Hepatocyte (in vitro differentiated cells): Measurements from ENCODE around the gene RER1. TPM values are rescaled to one million over a fixed set of nuclear protein-coding genes. Genes with fewer than 3 reads are reported as not detected.

Experiments
- DNase-seq: peaks from one replicate; pipeline ENCODE4 v3.0.0-alpha.2; 2016; ENCODE audit warnings: low spot score
- H2AFZ ChIP-seq: fragments of 200-600 bp; sonication (generic); 2 replicates; pipeline ENCODE4 v1.6.0; 2016; ENCODE audit warnings: antibody characterized with exemption, mild to moderate bottlenecking
- H3K27ac ChIP-seq: fragments of 200-600 bp; sonication (generic); 2 replicates; pipeline ENCODE4 v1.5.1; 2016; ENCODE audit warnings: mild to moderate bottlenecking
- H3K27me3 ChIP-seq: fragments of 200-600 bp; sonication (generic); 2 replicates; pipeline ENCODE4 v1.6.1; 2016
- H3K36me3 ChIP-seq: fragments of 200-600 bp; sonication (generic); replicated peaks from 2 replicates; pipeline ENCODE4 v1.5.1; 2016; ENCODE audit warnings: low read depth; ENCODE audit not compliant: insufficient read depth
- H3K4me1 ChIP-seq: fragments of 200-600 bp; sonication (generic); 2 replicates; pipeline ENCODE4 v1.5.1; 2016; ENCODE audit warnings: mild to moderate bottlenecking, moderate library complexity; ENCODE audit not compliant: insufficient read depth
- H3K4me2 ChIP-seq: fragments of 200-600 bp; sonication (generic); 2 replicates; pipeline ENCODE4 v1.6.0; 2016
- H3K4me3 ChIP-seq: fragments of 200-600 bp; sonication (generic); 2 replicates; pipeline ENCODE4 v1.5.1; 2016; ENCODE audit warnings: mild to moderate bottlenecking
- H3K79me2 ChIP-seq: fragments of 200-600 bp; sonication (generic); 2 replicates; pipeline ENCODE4 v1.6.0; 2017; ENCODE audit warnings: mild to moderate bottlenecking
- H3K9me2 ChIP-seq: fragments of 200-600 bp; sonication (generic); replicated peaks from 2 replicates; pipeline ENCODE4 v1.6.0; 2017; ENCODE audit warnings: mild to moderate bottlenecking; ENCODE audit not compliant: insufficient read depth
- H3K9me3 ChIP-seq: fragments of 200-600 bp; sonication (generic); 2 replicates; pipeline ENCODE4 v1.5.1; 2016; ENCODE audit warnings: low read depth, mild to moderate bottlenecking
- H4K20me1 ChIP-seq: fragments of 200-600 bp; sonication (generic); 2 replicates; pipeline ENCODE4 v1.6.0; 2016; ENCODE audit warnings: mild to moderate bottlenecking; ENCODE audit not compliant: insufficient read depth, poor library complexity, severe bottlenecking
- CTCF ChIP-seq: fragments of 200-600 bp; sonication (generic); IDR thresholded peaks from 2 replicates; pipeline ENCODE4 v1.5.1; 2016; ENCODE audit warnings: antibody characterized with exemption, mild to moderate bottlenecking; ENCODE audit not compliant: poor library complexity
- EZH2 ChIP-seq: fragments of 200-600 bp; sonication (generic); IDR thresholded peaks from 2 replicates; pipeline ENCODE4 v1.6.1; 2016; ENCODE audit warnings: antibody characterized with exemption, mild to moderate bottlenecking, borderline replicate concordance
- EZH2phosphoT487 ChIP-seq: fragments of 200-600 bp; sonication (generic); IDR thresholded peaks from one replicate; pipeline ENCODE4 v1.6.1; 2018; ENCODE audit warnings: antibody characterized with exemption, mild to moderate bottlenecking, low read depth, moderate library complexity; ENCODE audit not compliant: unreplicated experiment, severe bottlenecking
- WGBS: methylation state at CpG from one replicate; pipeline ENCODE4 v1.1.6; 2016; ENCODE audit warnings: low lambda C conversion rate; ENCODE audit errors: missing lambda C conversion rate; 5-methylcytosine and 5-hydroxymethylcytosine counted together
- polyA plus RNA-seq: library from polyadenylated mRNA; unstranded; fragments of >200 nt; fragmentation: Nextera tagmentation; extraction: Ambion mirVana; gene quantifications from 2 replicates; pipeline ENCODE4 v1.2.1, GENCODE V29; 2016
- total RNA-seq: library from RNA; depleted of rRNA; stranded (reverse); fragments of >200 nt; gene quantifications from 2 replicates; pipeline ENCODE4 v1.2.3, GENCODE V29; 2014

The RER1 gene
- total and polyA plus RNA-seq, 2 experiments from 2014 or later: 123 to 237 TPM

- no peaks in the 10 kb centered on the region for H3K9me2 ChIP-seq
- H3K79me2 ChIP-seq: peaks cover under 1% of the 10 kb centered on the region
- no peaks in the 10 kb centered on the region for H3K4me1 ChIP-seq
- TF ChIP-seq EZH2phosphoT487: no peak
- TF ChIP-seq CTCF: no peak
- no peak for TF ChIP-seq EZH2
- H3K27me3 ChIP-seq: no peaks in the 10 kb centered on the region
- WGBS: 94% methylated on average over 18 of the region's 41 CpGs
- no peaks in the 10 kb centered on the region for H3K9me3 ChIP-seq
- no peak overlapping the region for H3K4me3 ChIP-seq
- H4K20me1 ChIP-seq: no peaks in the 10 kb centered on the region
- DNase-seq: no peak
- H3K4me2 ChIP-seq: no peak overlapping the region
- no peaks in the 10 kb centered on the region for H3K36me3 ChIP-seq
- H2AFZ ChIP-seq: no peak overlapping the region
- no peak overlapping the region for H3K27ac ChIP-seq
Measured at GRCh38 chr1:2384941-2385481, 6.6 kb upstream of the RER1 start.

- Histone ChIP-seq H4K20me1 (no peaks in the 10 kb centered on the region), H3K79me2 (peaks cover 8% of the 10 kb centered on the region), H3K36me3 (no peaks in the 10 kb centered on the region), H2AFZ (no peak overlapping the region), H3K4me3 (no peak overlapping the region), H3K9me2 (no peaks in the 10 kb centered on the region), H3K27me3 (no peaks in the 10 kb centered on the region), H3K27ac (no peak overlapping the region), H3K9me3 (no peaks in the 10 kb centered on the region), H3K4me1 (peaks cover 3% of the 10 kb centered on the region), H3K4me2 (no peak overlapping the region)
- TF ChIP-seq EZH2phosphoT487: no peak
- TF ChIP-seq CTCF: no peak
- TF ChIP-seq EZH2: no peak
- no peak for DNase-seq
- 96% methylated on average over 19 of the region's 19 CpGs for WGBS
Measured at GRCh38 chr1:2385606-2386280, 5.9 kb upstream of the RER1 start.

GRCh38 chr1:2386636-2387611 lies 4.7 kb upstream of the RER1 start:
- H3K27ac ChIP-seq: no peak overlapping the region
- no peaks in the 10 kb centered on the region for H3K9me2 ChIP-seq
- TF ChIP-seq EZH2 (no peak), CTCF (no peak), EZH2phosphoT487 (no peak)
- H3K79me2 ChIP-seq: peaks cover 11% of the 10 kb centered on the region
- no peaks in the 10 kb centered on the region for H3K9me3 ChIP-seq
- no peaks in the 10 kb centered on the region for H3K27me3 ChIP-seq
- H2AFZ ChIP-seq: no peak overlapping the region
- no peak overlapping the region for H3K4me2 ChIP-seq
- no peak for DNase-seq
- H3K36me3 ChIP-seq: no peaks in the 10 kb centered on the region
- H4K20me1 ChIP-seq: no peaks in the 10 kb centered on the region
- peaks cover 4% of the 10 kb centered on the region for H3K4me1 ChIP-seq
- no peak overlapping the region for H3K4me3 ChIP-seq
- 95% methylated on average over 30 of the region's 30 CpGs for whole genome bisulfite sequencing
